GM18502 (cell line): ENCODE results near the gene ENOX1.
"Not testable (repeated sequence)": the region's sequence is repeated elsewhere in the genome, so short reads cannot be mapped to it uniquely, and the experiment has no call there.

Experiments
- ATAC-seq: cut with Tn5 transposase; IDR thresholded peaks from one replicate; pipeline ENCODE4 v1.9.1; 2021; ENCODE audit warnings: mild to moderate bottlenecking; ENCODE audit not compliant: unreplicated experiment, poor library complexity

Gene ENOX1

GRCh38 chr13:43464578-43465264, 322.1 kb downstream of the ENOX1 start:
- ATAC-seq = no peak

- ATAC-seq = no peak
Observed at GRCh38 chr13:43448605-43449336, 338.0 kb downstream of the ENOX1 start.

- no peak for ATAC-seq
Observed at GRCh38 chr13:43446126-43446525, 340.6 kb downstream of the ENOX1 start.

DNA sequence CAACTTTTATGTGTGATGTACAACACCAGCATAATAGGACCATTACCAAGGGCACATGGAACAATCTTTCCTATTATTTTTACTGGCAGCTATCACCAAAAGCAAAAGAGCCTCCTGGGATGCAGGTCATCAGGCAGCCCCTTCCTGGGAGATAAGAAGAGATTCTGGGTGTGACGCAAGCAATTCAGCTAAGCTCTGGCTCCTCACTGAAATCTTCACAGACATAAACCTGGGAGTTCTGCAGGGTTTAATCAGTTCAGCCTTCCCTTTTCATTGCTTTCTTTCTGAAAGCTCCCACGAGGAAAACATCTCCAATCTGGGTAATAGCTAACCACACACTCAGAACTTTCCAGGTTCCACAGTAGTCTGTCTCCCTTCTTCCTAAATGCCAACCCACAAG, 341.1 kb downstream of the ENOX1 start:
- ATAC-seq = no peak

- ATAC-seq = no peak
Observed at GRCh38 chr13:43444081-43444480, 342.7 kb downstream of the ENOX1 start.

DNA sequence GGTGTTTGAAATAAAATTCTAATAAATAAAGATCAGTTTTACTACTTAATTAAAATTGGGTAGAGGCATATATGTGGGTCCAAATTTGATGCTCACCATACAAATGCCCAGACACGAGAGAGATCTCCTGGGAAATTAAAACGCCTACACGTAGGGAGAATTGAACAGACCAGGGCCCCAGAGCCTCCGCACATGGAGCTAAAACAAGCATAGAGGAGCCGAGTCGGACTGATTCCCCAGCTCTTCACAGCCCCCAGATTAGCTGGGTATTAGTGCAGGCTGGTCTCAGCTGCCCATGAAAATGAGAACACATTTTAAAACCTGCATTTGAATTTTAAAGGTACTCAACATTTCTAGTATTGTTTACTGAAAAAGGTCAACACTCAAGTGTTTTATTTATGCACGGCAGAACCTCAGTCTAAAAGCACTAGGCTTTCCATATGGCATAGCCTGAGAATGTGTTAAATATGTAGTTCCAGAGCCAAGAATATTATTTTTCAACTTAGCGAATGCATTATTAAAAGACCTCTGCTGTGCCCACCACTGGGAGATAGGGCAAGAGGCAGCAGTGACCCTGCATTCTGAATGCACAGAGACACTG, 344.8 kb downstream of the ENOX1 start:
- no peak for ATAC-seq

- no peak for ATAC-seq
Observed at GRCh38 chr13:43441464-43441863, 345.3 kb downstream of the ENOX1 start.

DNA sequence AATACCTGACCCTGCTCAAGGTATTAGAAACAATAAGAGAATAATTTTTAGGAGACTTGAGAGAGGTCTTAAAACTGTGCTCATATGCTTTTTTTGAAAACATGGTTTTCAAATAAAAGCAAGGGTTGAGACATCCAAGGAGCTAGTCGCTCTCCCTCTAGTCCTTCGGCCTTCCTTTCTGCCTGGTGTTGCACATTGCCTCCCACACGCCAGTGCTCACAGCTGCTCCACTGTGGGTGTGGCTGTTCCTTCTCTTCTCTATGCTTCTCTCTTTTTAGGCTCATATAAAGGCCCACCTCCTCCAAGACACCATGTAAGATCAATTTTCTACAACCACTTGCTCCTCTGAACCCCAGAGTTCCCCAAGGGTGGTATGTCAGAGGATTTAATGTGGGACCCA, 352.6 kb downstream of the ENOX1 start:
- no peak for ATAC-seq

DNA sequence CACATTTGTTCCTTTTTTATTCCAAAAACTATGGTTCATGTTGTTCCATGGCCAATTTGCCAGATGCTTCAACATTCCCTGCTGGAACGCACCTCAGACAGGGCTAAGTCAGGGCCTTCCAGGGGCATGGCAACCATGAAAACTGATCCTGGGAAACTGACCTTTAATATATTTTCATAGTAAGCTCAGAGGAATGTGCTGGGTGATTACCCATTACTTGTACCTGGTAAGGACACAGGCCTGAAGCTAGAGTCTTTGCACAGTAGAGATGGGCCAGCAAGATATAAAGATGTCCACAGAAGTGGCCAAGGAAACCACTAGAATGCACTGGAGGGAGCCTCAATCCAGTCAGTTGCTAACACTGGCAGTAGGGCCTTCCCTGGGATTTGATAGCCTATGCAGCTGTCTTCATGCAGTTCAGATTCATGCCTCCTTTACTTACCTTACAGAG, 353.1 kb downstream of the ENOX1 start:
- ATAC-seq = no peak

- ATAC-seq = no peak
Observed at GRCh38 chr13:43432958-43433357, 353.8 kb downstream of the ENOX1 start.

- no peak for ATAC-seq
Observed at GRCh38 chr13:43431841-43432240, 354.9 kb downstream of the ENOX1 start.

GRCh38 chr13:43431290-43431716, 355.5 kb downstream of the ENOX1 start:
- ATAC-seq = no peak

- peak; percentile 37 for ATAC-seq
Observed at GRCh38 chr13:43428545-43429296, 358.1 kb downstream of the ENOX1 start.

- ATAC-seq = no peak
Observed at GRCh38 chr13:43426355-43426754, 360.4 kb downstream of the ENOX1 start.

DNA sequence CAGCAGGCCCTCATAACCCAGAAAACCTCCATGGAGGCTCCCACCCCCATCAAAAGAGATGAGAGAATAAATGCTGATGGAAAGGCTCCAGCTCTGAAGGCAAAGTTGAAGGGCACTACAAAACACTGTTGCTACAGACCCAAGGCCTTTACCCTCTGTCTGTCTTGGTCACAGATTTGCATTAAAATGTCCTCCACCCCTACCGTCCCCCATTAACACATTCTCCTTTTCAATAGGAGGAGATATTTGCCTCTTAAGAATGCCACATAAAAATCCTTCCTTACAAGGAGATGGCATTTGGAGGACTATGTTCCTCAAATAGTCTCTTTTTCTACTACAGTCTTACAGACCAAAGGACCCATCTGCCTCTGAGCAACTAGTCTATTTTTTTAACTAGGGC, 361.5 kb downstream of the ENOX1 start:
- no peak for ATAC-seq

- no peak for ATAC-seq
Observed at GRCh38 chr13:43424412-43424811, 362.4 kb downstream of the ENOX1 start.

GRCh38 chr13:43422116-43422515, 364.7 kb downstream of the ENOX1 start:
- no peak for ATAC-seq

DNA sequence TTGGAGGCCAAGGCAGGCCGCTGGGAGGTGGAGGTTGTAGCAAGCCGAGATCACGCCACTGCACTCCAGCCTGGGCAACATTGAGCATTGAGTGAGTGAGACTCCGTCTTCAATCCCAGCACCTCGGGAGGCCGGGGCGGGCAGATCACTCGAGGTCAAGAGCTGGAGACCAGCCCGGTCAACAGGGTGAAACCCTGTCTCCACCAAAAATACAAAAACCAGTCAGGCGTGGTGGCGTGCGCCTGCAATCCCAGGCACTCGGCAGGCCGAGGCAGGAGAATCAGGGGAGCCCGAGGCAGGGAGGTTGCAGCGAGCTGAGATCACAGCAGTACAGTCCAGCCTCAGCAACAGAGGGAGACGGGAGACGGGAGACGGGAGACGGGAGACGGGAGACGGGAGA, 369.9 kb downstream of the ENOX1 start:
- not testable (repeated sequence) for ATAC-seq

- not testable (repeated sequence) for ATAC-seq
Observed at GRCh38 chr13:43416408-43416807, 370.4 kb downstream of the ENOX1 start.

GRCh38 chr13:43415903-43416391, 370.8 kb downstream of the ENOX1 start:
- not testable (repeated sequence) for ATAC-seq
